Measurements from ENCODE around the gene DNAJC18. TPM values are rescaled to one million over a fixed set of nuclear protein-coding genes. Genes with fewer than 3 reads are reported as not detected.
"Not testable (repeated sequence)": the region's sequence is repeated elsewhere in the genome, so short reads cannot be mapped to it uniquely, and the experiment has no call there.

DNAJC18 gene
- total RNA-seq, 2 experiments from 2014 or later: 4.5 to 6.8 TPM

DNA sequence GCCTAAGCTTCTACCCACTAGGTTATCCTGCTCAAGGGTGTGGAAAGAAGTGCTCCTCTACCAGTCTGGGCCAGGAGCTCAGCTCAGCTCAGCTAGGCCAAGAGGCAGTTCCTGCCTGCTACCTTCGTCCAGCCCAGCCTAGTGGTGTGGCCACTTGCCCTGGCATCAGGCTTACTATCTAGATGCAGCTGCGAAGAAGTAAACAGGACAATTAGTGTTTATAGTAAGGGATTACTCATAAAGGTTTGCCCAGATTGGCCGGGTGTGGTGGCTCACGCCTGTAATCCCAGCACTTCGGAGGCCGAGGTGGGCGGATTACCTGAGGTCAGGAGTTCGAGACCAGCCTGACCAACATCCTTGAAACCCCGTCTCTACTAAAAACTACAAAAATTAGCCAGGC is 22.7 kb downstream of the DNAJC18 start:
- CTCF ChIA-PET: interaction anchor here (0.9 to 2.0 kb wide), 7 partner anchors 9 to 96 kb away, joined by 3 to 11 read pairs (median 4); partner anchors contain the start of gene STING1
- POLR2A ChIA-PET: interaction anchor here (1.0 kb wide), 1 partner anchor 66 kb away, joined by 3 read pairs; the partner anchor contains the start of gene STING1
- H3K4me1 Mint-ChIP-seq: peaks cover 58% of the 10 kb centered on the region

DNA sequence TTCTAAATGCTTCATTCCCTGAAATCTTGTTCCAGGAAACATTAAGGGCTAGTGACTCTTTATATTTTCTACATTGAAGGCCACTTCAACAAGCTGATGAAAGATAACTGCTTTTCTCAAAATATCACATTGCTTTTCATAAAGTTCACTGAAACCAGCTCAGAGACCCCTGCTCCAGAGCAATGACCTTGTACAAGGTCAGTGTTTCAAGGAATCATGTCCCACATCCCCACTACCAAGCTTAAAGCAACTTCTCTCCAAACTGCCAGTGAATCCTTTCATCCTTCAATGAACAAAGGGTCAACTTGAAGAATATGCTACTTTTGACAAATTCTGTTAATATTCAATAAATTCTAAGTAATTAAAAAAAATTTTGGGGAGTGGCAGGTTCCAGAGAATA is 23.5 kb downstream of the DNAJC18 start:
- Mint-ChIP-seq H3K36me3 (ENCODE audit: low read depth) (peaks cover 5% of the 10 kb centered on the region), H3K4me1 (peaks cover 58% of the 10 kb centered on the region), H3K27me3 (no peaks in the 10 kb centered on the region), H3K9me3 (no peaks in the 10 kb centered on the region), H3K4me3 (peak overlapping the region; percentile 26), H3K27ac (peak overlapping the region; percentile 76)
- no peak for DNase-seq
- POLR2A ChIA-PET: interaction anchor here (1.0 kb wide), 1 partner anchor 67 kb away, joined by 3 read pairs; the partner anchor contains the start of gene STING1
- CTCF ChIA-PET: interaction anchor here (0.6 to 2.0 kb wide), 11 partner anchors 9 to 97 kb away, joined by 3 to 11 read pairs (median 4); partner anchors contain the start of genes SPATA24 and STING1

More for the DNA sequence above, 22.7 kb downstream of the DNAJC18 start:
- H3K27me3 Mint-ChIP-seq: no peaks in the 10 kb centered on the region
- H3K27ac Mint-ChIP-seq: peak overlapping the region; percentile 69
- DNase-seq: no peak
- no peak overlapping the region for H3K4me3 Mint-ChIP-seq
- H3K9me3 Mint-ChIP-seq: no peaks in the 10 kb centered on the region
- peaks cover 5% of the 10 kb centered on the region for H3K36me3 Mint-ChIP-seq (ENCODE audit: low read depth)

DNA sequence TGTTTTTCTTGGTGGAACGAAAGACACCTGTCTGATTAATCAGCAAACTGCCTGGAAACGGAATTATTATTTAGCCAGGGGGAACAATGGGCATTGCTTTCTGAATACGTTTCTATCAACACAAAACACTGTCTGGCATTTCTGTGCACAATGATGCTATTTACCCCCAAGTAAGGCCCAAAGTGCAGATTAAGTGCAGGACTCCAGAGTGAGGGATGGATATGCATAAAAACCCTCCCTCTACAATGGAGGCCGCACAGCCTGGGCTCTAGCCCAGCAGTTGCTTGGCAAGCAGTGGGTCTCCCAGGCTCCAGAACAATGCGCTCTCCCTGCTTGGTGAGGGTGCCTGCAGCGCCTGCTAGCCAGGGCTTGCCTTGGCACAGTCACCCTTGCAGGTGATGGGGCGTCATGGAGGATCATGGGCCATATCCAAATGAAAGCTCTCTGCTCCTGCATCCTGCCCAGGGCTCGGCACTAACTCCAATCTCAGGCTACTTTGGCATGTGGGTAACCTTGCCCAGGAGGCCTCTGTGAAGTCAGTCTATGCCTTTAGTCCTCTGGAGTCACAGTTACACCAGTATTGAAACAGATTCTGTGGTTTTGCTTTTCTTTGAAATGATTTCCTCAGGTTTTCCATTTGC is 24.0 kb downstream of the DNAJC18 start:
- Mint-ChIP-seq H3K36me3 (ENCODE audit: low read depth) (peaks cover 5% of the 10 kb centered on the region), H3K27ac (peak overlapping the region; percentile 76)
- peak; percentile 40 for DNase-seq

DNA sequence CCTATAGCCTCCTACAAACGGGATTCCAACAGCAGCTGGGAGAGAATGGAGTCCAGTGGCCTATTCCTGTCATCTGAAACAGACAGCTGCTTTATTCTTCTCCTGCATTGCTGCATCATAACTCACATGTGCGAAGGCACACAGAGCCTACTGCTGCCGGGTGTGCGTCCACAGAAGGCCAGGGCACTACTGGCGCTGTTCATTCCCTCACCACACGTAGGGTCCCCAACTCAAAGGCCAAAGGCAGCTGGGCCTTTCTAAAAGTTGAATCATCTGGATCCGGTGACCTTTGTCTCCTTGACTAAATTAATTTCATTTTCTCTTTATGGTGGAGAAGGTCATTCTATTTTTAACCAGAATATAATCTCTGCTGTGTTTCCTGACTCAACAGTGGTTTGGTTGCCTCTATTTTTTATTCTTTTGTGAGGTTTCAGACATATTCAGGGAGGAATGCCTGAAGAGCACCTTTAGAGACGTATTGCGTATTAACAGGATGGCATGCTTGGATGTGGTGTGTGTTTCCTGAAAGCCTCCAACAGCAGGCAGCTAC is 24.7 kb downstream of the DNAJC18 start:
- no peaks in the 10 kb centered on the region for H3K27me3 Mint-ChIP-seq
- peak overlapping the region; percentile 2 for H3K4me3 Mint-ChIP-seq
- ChIA-PET CTCF (interaction anchor here (1.0 to 1.5 kb wide), 7 partner anchors 8 to 161 kb away, joined by 3 to 8 read pairs (median 4); partner anchors contain the start of gene MZB1), POLR2A (no interaction called here)
- H3K4me1 Mint-ChIP-seq: peaks cover 57% of the 10 kb centered on the region
- H3K9me3 Mint-ChIP-seq: no peaks in the 10 kb centered on the region
- peak overlapping the region; percentile 76 for H3K27ac Mint-ChIP-seq
- DNase-seq: no peak
- peaks cover 5% of the 10 kb centered on the region for H3K36me3 Mint-ChIP-seq (ENCODE audit: low read depth)

More for the DNA sequence above, 24.0 kb downstream of the DNAJC18 start:
- CTCF ChIA-PET: interaction anchor here (0.6 to 2.0 kb wide), 11 partner anchors 7 to 98 kb away, joined by 3 to 11 read pairs (median 4); partner anchors contain the start of genes SPATA24 and STING1
- POLR2A ChIA-PET: interaction anchor here (1.0 kb wide), 1 partner anchor 67 kb away, joined by 3 read pairs; the partner anchor contains the start of gene STING1
- H3K4me1 Mint-ChIP-seq: peaks cover 58% of the 10 kb centered on the region
- H3K4me3 Mint-ChIP-seq: peak overlapping the region; percentile 26
- no peaks in the 10 kb centered on the region for H3K9me3 Mint-ChIP-seq
- H3K27me3 Mint-ChIP-seq: no peaks in the 10 kb centered on the region

DNA sequence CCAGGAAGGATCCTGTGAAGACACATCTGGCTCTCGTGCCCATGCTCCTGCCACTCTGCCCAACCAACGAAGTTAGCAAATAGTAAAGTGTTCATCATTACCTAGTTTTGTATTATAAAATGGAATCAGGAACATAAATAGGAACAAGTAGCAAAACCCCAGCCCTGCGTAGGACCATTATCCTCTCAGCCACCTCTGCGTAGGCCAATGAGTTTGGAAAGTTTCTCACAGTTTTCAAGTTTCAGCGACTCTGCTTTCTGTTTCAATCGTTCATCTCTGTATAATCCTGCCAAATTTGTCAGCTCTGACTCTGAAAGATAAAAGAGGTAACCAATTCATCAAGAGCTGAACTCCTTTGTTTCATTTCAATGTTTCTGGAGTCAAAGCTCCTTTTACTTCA is 25.4 kb downstream of the DNAJC18 start:
- Mint-ChIP-seq H3K27me3 (no peaks in the 10 kb centered on the region), H3K9me3 (no peaks in the 10 kb centered on the region), H3K36me3 (ENCODE audit: low read depth) (peaks cover 5% of the 10 kb centered on the region), H3K4me3 (peak overlapping the region; percentile 3), H3K27ac (peak overlapping the region; percentile 76), H3K4me1 (peaks cover 54% of the 10 kb centered on the region)
- ChIA-PET POLR2A (no interaction called here), CTCF (interaction anchor here (1.0 to 1.5 kb wide), 7 partner anchors 8 to 161 kb away, joined by 3 to 8 read pairs (median 4); partner anchors contain the start of gene MZB1)
- DNase-seq: no peak

DNA sequence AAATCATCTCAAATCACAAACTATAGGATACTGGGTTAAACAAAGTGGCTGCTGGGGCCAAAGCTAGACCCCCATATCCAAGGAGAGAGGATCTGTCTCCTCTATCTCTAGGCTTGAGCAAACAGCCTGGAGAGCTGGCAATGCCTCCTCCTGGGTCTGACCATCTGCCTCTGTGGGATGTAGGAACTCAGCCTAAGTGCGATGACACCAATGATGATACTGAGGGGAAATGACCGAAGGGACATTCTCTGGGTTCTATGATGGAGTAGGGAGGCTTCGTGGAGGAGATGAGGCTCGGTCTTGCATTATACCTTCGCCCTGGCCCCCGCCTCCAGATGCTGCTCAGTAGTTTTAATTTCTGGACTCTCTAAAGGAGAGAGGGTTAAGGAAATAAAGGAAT is 26.2 kb downstream of the DNAJC18 start:
- Mint-ChIP-seq H3K9me3 (no peaks in the 10 kb centered on the region), H3K27ac (peak overlapping the region; percentile 76), H3K4me3 (no peak overlapping the region), H3K27me3 (no peaks in the 10 kb centered on the region), H3K4me1 (peaks cover 46% of the 10 kb centered on the region), H3K36me3 (ENCODE audit: low read depth) (peaks cover 5% of the 10 kb centered on the region)
- CTCF ChIA-PET: interaction anchor here (1.0 to 3.5 kb wide), 4 partner anchors 10 to 84 kb away, joined by 3 to 21 read pairs (median 10); partner anchors contain the start of gene SPATA24
- POLR2A ChIA-PET: no interaction called here
- no peak for DNase-seq

DNA sequence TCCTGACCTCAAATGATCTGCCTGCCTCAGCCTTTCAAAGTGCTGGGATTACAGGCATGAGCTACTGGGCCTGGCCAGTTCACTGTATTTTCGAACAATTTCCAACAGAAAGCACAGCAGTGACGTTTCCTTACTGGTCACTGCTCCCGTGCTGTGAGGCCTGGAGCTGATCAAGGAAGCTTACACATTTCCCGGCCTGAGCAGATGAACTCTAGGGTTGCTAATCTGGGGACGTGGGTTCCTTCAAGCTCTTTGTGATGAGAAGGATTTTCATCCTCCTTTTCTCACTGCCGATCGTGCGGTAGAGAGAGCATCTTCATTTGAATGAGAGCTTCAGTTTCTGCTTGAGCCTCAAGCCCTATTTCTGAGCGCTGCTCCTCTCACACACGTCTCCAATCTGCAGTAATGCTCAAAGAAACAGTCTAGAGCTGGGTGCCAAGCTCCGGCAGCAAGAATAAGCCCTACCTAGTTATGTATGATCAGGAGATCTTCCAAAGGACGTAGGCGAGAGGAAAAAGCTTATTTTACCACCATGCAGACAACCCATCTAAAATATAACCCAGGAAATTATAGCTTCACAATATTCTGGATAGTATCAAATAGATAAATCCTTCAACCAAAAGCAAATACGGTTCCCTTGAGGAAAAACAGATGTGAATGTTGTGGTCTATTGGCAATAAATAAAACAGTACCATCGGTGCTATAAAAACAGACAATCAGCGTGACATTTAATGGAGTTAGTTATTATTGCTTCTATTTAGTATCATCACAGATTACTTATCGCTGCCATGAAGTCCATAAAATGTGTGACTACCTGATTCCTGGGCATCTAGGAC is 28.1 kb downstream of the DNAJC18 start:
- no peak overlapping the region for H3K27ac Mint-ChIP-seq
- H3K27me3 Mint-ChIP-seq: no peaks in the 10 kb centered on the region
- H3K4me1 Mint-ChIP-seq: peaks cover 50% of the 10 kb centered on the region
- peaks cover 2% of the 10 kb centered on the region for H3K36me3 Mint-ChIP-seq (ENCODE audit: low read depth)
- CTCF ChIA-PET: interaction anchor here (0.6 to 5.4 kb wide), 13 partner anchors 8 to 893 kb away, joined by 3 to 31 read pairs (median 5); partner anchors contain the start of genes DNAJC18, MZB1 and SPATA24
- H3K4me3 Mint-ChIP-seq: no peak overlapping the region
- no peak for DNase-seq
- POLR2A ChIA-PET: interaction anchor here (0.6 kb wide), 1 partner anchor 73 kb away, joined by 5 read pairs; no protein-coding TSS in a partner anchor
- no peaks in the 10 kb centered on the region for H3K9me3 Mint-ChIP-seq

DNA sequence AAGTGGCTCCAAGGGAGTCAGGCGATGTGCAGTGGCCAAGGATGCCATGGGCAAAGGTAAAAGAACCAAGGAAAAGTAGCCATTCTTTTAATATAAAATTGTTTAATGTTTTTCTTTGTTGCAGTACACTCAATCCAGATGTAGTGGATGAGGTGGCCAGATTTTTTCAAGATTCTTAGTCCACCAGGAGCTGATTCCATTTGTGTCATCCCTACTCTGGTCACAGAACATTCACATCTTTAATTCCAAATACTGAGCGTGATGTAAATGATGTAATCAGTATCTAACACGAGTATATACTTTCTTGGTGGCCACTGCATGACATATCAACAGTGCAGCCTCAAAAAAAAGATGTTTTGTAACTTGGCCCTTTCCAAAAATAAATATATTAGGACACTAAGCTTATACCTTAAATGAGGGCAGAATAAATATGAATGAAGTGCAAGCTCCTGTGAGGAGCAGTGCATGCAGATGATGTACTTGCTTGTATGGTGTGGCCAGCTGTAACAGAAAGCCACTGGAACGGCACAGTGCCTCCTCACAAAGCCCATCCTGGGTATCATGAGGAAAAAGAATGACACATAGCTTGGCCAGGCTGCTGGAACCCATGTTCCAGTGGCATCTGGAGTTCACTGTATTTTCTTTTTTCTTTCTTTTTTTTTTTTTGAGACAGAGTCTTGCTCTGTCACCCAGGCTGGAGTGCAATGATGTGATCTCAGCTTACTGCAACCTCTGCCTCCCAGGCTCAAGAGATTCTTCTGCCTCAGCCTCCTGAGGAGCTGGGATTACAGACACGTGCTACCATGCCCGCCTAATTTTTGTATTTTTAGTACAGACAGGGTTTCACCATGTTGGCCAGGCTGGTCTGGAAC is 29.0 kb downstream of the DNAJC18 start:
- no peak overlapping the region for H3K27ac Mint-ChIP-seq
- no peak overlapping the region for H3K4me3 Mint-ChIP-seq
- H3K27me3 Mint-ChIP-seq: no peaks in the 10 kb centered on the region
- CTCF ChIA-PET: interaction anchor here (0.5 to 5.4 kb wide), 16 partner anchors 7 to 894 kb away, joined by 3 to 31 read pairs (median 4); partner anchors contain the start of genes DNAJC18, MZB1, PROB1 and SPATA24
- H3K36me3 Mint-ChIP-seq (ENCODE audit: low read depth): peaks cover 2% of the 10 kb centered on the region
- no peaks in the 10 kb centered on the region for H3K9me3 Mint-ChIP-seq
- DNase-seq: no peak
- POLR2A ChIA-PET: no interaction called here
- peaks cover 42% of the 10 kb centered on the region for H3K4me1 Mint-ChIP-seq

DNA sequence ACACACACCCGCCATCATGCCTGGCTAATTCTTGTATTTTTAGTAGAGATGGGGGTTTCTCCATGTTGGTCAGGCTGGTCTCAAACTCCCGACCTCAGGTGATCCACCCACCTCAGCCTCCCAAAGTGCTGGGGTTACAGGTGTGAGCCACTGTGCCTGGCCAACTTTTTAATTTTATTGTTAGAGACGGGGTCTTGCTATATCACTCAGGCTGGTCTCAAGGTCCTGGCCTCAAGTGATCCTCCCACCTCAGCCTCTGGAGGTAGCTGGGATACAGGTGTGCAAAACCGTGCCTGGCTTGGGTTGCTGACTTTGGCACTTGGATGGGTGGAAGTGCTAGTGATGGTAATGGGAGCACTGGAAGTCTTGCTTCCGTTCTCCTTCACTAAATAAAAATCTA is 30.2 kb downstream of the DNAJC18 start:
- H3K36me3 Mint-ChIP-seq (ENCODE audit: low read depth); H3K4me3 Mint-ChIP-seq; H3K27me3 Mint-ChIP-seq; H3K9me3 Mint-ChIP-seq; POLR2A ChIA-PET; DNase-seq; H3K27ac Mint-ChIP-seq: not testable (repeated sequence)
- CTCF ChIA-PET: interaction anchor here (1.0 to 5.4 kb wide), 7 partner anchors 9 to 73 kb away, joined by 3 to 31 read pairs (median 6); partner anchors contain the start of genes DNAJC18, MZB1, PROB1 and STING1
- H3K4me1 Mint-ChIP-seq: peaks cover 38% of the 10 kb centered on the region

DNA sequence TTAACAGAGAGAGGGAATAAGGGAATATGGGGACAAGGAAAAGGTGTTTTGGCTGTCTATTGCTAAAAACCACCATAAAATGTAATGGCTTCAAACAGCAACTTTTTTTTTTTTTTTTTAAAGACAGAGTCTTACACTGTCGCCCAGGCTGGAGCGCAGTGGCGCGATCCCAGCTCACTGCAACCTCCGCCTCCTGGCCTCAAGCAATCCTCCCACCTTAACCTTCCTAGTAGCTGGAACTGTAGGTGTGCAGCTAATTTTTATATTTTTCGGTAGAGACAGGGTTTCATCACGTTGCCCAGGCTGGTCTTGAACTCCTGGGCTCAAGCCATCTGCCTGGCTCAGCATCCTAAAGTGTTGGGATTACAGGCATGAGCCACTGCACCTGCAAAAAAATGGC is 31.1 kb downstream of the DNAJC18 start:
- CTCF ChIA-PET: interaction anchor here (0.6 to 5.4 kb wide), 5 partner anchors 11 to 190 kb away, joined by 3 to 31 read pairs (median 6); partner anchors contain the start of genes MZB1 and STING1
- no peak for DNase-seq

DNA sequence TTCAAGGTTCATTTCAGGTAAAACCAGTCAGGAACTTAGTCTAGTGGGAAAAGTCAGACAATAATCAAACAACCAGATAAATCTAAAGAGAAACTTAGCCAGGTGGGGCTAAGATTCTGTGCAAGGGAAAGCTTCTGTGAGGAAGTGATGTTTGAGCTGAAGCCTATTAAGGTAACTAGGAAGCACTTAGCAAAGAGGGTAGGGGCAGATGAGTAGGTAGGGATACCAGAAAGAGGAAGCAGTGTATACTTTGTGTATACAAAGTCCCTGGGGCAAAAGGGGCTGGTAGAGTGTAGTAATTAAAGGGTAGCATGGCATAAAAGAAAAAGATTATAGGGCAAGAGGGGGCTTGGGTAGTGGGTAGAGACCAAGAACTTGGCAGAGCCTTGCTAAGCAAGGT is 31.8 kb downstream of the DNAJC18 start:
- Mint-ChIP-seq H3K27ac (peak overlapping the region; percentile 60), H3K9me3 (no peaks in the 10 kb centered on the region), H3K27me3 (no peaks in the 10 kb centered on the region), H3K36me3 (ENCODE audit: low read depth) (no peaks in the 10 kb centered on the region), H3K4me1 (peaks cover 39% of the 10 kb centered on the region), H3K4me3 (no peak overlapping the region)
- CTCF ChIA-PET: interaction anchor here (0.6 to 5.4 kb wide), 7 partner anchors 9 to 105 kb away, joined by 3 to 31 read pairs (median 3); partner anchors contain the start of gene MZB1
- POLR2A ChIA-PET: no interaction called here
- DNase-seq: no peak

More for the DNA sequence above, 31.1 kb downstream of the DNAJC18 start:
- no peaks in the 10 kb centered on the region for H3K27me3 Mint-ChIP-seq
- no peak overlapping the region for H3K4me3 Mint-ChIP-seq
- POLR2A ChIA-PET: no interaction called here
- peaks cover 38% of the 10 kb centered on the region for H3K4me1 Mint-ChIP-seq
- H3K27ac Mint-ChIP-seq: no peak overlapping the region
- H3K9me3 Mint-ChIP-seq: no peaks in the 10 kb centered on the region
- H3K36me3 Mint-ChIP-seq (ENCODE audit: low read depth): no peaks in the 10 kb centered on the region

Measured in activated CD4-positive, alpha-beta T cell treated with anti-CD3 and anti-CD28 coated beads, Interleukin-2, amount 10 ng/mL, durations not matched to agents 7 days and 5 days (primary cell).